Mucosa of descending colon (tissue), 3 donors: ENCODE measurements around the gene ZNF22. TPM values are rescaled to one million over a fixed set of nuclear protein-coding genes. Genes with fewer than 3 reads are reported as not detected.

Experiments used
- ATAC-seq: fragments of 200-7000 bp; cut with Tn5 transposase; one replicate; pipeline ENCODE4 v1.9.1; 2020; ENCODE audit warnings: mild to moderate bottlenecking, moderate library complexity
- DNase-seq, 3 donors: peaks; one replicate each; pipeline ENCODE4 v3.0.0-alpha.2; 2020
- H3K36me3 ChIP-seq: fragments of 200-600 bp; one replicate; pipeline ENCODE4 v1.8.0; 2021; ENCODE audit warnings: low read depth, mild to moderate bottlenecking
- H3K4me1 ChIP-seq: fragments of 200-600 bp; one replicate; pipeline ENCODE4 v1.8.0; 2021; ENCODE audit warnings: low read depth, mild to moderate bottlenecking
- H3K4me3 ChIP-seq: fragments of 200-600 bp; one replicate; pipeline ENCODE4 v1.8.0; 2021; ENCODE audit warnings: mild to moderate bottlenecking
- H3K9me3 ChIP-seq: fragments of 200-600 bp; one replicate; pipeline ENCODE4 v1.8.0; 2021; ENCODE audit warnings: mild to moderate bottlenecking
- CTCF ChIP-seq: fragments of 200-600 bp; IDR thresholded peaks from one replicate; pipeline ENCODE4 v1.8.0; 2022; ENCODE audit warnings: antibody characterized with exemption, mild to moderate bottlenecking
- intact Hi-C, 2 donors: fragments of 100-400 bp; cut with DNase I in 1 of 2; cut with micrococcal nuclease in 1 of 2; formaldehyde crosslinking; loops; one replicate each; pipeline versions ENCODE4 v1.11.0 to v1.11.1; 2022; cut with DNase I, micrococcal nuclease
- total RNA-seq, 3 donors: library from RNA; stranded (reverse); fragmentation: NEBNext Ultra II Directional in 2 of 3; extraction: Animal tissue kit (Norgen Biotek cat#: 25700) in 2 of 3; gene quantifications; one replicate each; pipeline versions ENCODE4 v1.2.1 to v1.2.4, GENCODE V29; 2021 to 2023
- donor health status: DM: no; HTN: no; CAD: no; lungs with moderate emphysema.
- donor health status: DM: no; HTN: no; CAD: no.
- donor health status: DM: no; HTN: yes; CAD: no.

Gene ZNF22
- total RNA-seq, 3 donors from 2014 or later = 14.6 to 17.7 (median 15.5) TPM

GRCh38 chr10:44962870-44963738 lies 37.6 kb upstream of the ZNF22 start:
- H3K36me3 ChIP-seq = no peaks in the 10 kb centered on the region
- peak in 1 of 3 donors; percentile 45 for DNase-seq
- peak; percentile 10 for ATAC-seq
- intact Hi-C loops = no loop called here
- no peaks in the 10 kb centered on the region for H3K9me3 ChIP-seq
- TF ChIP-seq CTCF = no peak
- no peak overlapping the region for H3K4me3 ChIP-seq
- peaks cover 37% of the 10 kb centered on the region for H3K4me1 ChIP-seq

GRCh38 chr10:44963772-44964633 lies 36.7 kb upstream of the ZNF22 start:
- no peak for TF ChIP-seq CTCF
- intact Hi-C loops = no loop called here
- no peak overlapping the region for H3K4me3 ChIP-seq
- ATAC-seq (peak; percentile 1), DNase-seq (peak in 2 of 3 donors; percentile 51 to 54)
- peaks cover 29% of the 10 kb centered on the region for H3K4me1 ChIP-seq
- H3K9me3 ChIP-seq = no peaks in the 10 kb centered on the region
- no peaks in the 10 kb centered on the region for H3K36me3 ChIP-seq

- peaks cover 25% of the 10 kb centered on the region for H3K4me1 ChIP-seq
These were observed 35.6 kb upstream of the ZNF22 start for GRCh38 chr10:44965104-44965503.

GRCh38 chr10:44965651-44966097 lies 35.0 kb upstream of the ZNF22 start:
- peaks cover 20% of the 10 kb centered on the region for H3K4me1 ChIP-seq
- H3K36me3 ChIP-seq = no peaks in the 10 kb centered on the region
- no peaks in the 10 kb centered on the region for H3K9me3 ChIP-seq
- intact Hi-C loops = no loop called here
- no peak for TF ChIP-seq CTCF
- no peak overlapping the region for H3K4me3 ChIP-seq
- ATAC-seq (no peak), DNase-seq (no peak)

More at GRCh38 chr10:44965104-44965503, 35.6 kb upstream of the ZNF22 start:
- H3K9me3 ChIP-seq = no peaks in the 10 kb centered on the region
- DNase-seq (no peak), ATAC-seq (no peak)
- intact Hi-C loops = no loop called here
- TF ChIP-seq CTCF = no peak
- H3K4me3 ChIP-seq = no peak overlapping the region
- no peaks in the 10 kb centered on the region for H3K36me3 ChIP-seq

- Histone ChIP-seq H3K36me3 (no peaks in the 10 kb centered on the region), H3K4me1 (peaks cover 14% of the 10 kb centered on the region), H3K4me3 (no peak overlapping the region), H3K9me3 (no peaks in the 10 kb centered on the region)
- no peak for TF ChIP-seq CTCF
- ATAC-seq (peak; percentile 27), DNase-seq (no peak)
- intact Hi-C loops = no loop called here
These were observed 34.5 kb upstream of the ZNF22 start for GRCh38 chr10:44966129-44966815.
